A549 (cell line): Measurements from ENCODE around the gene EZH1. TPM values are rescaled to one million over a fixed set of nuclear protein-coding genes. Genes with fewer than 3 reads are reported as not detected.

Source experiments
- ATAC-seq, 2 experiments: fragments of 200-7000 bp in 1 of 2; fragments of >200 bp in 1 of 2; cut with Nextera tagmentation in 1 of 2; cut with Tn5 transposase in 1 of 2; 3 replicates each; pipeline versions ENCODE4 v1.8.0 to v1.9.1; 2018 to 2020; ENCODE audit warnings: mild to moderate bottlenecking in 1 of 2, moderate library complexity in 1 of 2
- CTCF ChIA-PET: fragments of 300-600 bp; sonication (Branson Sonifier 250); formaldehyde crosslinking; extraction: SDS; loops from one replicate; lab custom pipeline; 2021; ENCODE audit warnings: antibody characterized with exemption, inconsistent platforms; lab: Yijun Ruan, JAX
- POLR2A ChIA-PET: fragments of 350-600 bp; formaldehyde crosslinking; extraction: SDS; loops from one replicate; lab custom pipeline; 2021; ENCODE audit warnings: antibody characterized with exemption, inconsistent platforms; lab: Yijun Ruan, JAX
- DNase-seq, 2 experiments: peaks; one replicate each; pipeline versions ENCODE4 v3.0.0 to v3.0.0-alpha.2; 2011 to 2016; ENCODE audit warnings: low read depth in 1 of 2, low spot score in 1 of 2
- FAIRE-seq: peaks from 2 replicates; lab custom pipeline; 2011; peaks lifted over from hg19 to GRCh38; lab: Jason Lieb, UNC
- H3K27ac ChIP-seq, 2 experiments: fragments of >200 bp; sonication (Bioruptor Twin); formaldehyde crosslinking; 3 replicates each; pipeline ENCODE4 v1.5.1; 2016 to 2017
- H3K4me1 ChIP-seq: fragments of >200 bp; sonication (Bioruptor Twin); formaldehyde crosslinking; 3 replicates; pipeline ENCODE4 v1.6.1; 2016
- H3K4me2 ChIP-seq: fragments of >200 bp; sonication (Bioruptor Twin); formaldehyde crosslinking; 3 replicates; pipeline ENCODE4 v1.6.1; 2016
- H3K4me3 ChIP-seq: fragments of >200 bp; sonication (Bioruptor Twin); formaldehyde crosslinking; 3 replicates; pipeline ENCODE4 v1.5.1; 2016
- H3K9me3 ChIP-seq: fragments of >200 bp; sonication (Bioruptor Twin); formaldehyde crosslinking; 3 replicates; pipeline ENCODE4 v1.6.1; 2016
- BHLHE40 ChIP-seq: IDR thresholded peaks from 2 replicates; pipeline ENCODE4 v1.6.1; 2012; ENCODE audit warnings: low read depth, low read length, inconsistent platforms
- CBX2 ChIP-seq: fragments of 200-600 bp; sonication (generic); IDR thresholded peaks from 2 replicates; pipeline ENCODE4 v1.6.1; 2016; ENCODE audit warnings: low read depth, mild to moderate bottlenecking, borderline replicate concordance
- CBX8 ChIP-seq: fragments of 200-600 bp; sonication (generic); IDR thresholded peaks from 2 replicates; pipeline ENCODE4 v1.6.1; 2016
- CEBPB ChIP-seq, 2 experiments: fragments of >200 bp in 1 of 2; sonication (Bioruptor Twin) in 1 of 2; formaldehyde crosslinking in 1 of 2; IDR thresholded peaks; 2 replicates each; pipeline ENCODE4 v1.6.1; 2012 to 2016
- CHD2 ChIP-seq: fragments of 150-350 bp; IDR thresholded peaks from 2 replicates; pipeline ENCODE4 v1.6.1; 2014; ENCODE audit warnings: low read length; ENCODE audit not compliant: partially characterized antibody
- CHD4 ChIP-seq: fragments of 200-600 bp; sonication (generic); IDR thresholded peaks from 2 replicates; pipeline ENCODE4 v1.6.1; 2016; ENCODE audit warnings: antibody characterized with exemption, mild to moderate bottlenecking, borderline replicate concordance
- EHMT2 ChIP-seq: fragments of 200-600 bp; sonication (generic); IDR thresholded peaks from 2 replicates; pipeline ENCODE4 v1.6.1; 2016; ENCODE audit warnings: antibody characterized with exemption, low read depth, mild to moderate bottlenecking, moderate library complexity
- EP300 ChIP-seq, 2 experiments: fragments of >200 bp; sonication (Bioruptor Twin); formaldehyde crosslinking; IDR thresholded peaks; 2 replicates in 1 of 2; 3 replicates in 1 of 2; pipeline ENCODE4 v1.6.1; 2016 to 2017
- ESRRA ChIP-seq: fragments of 150-350 bp; IDR thresholded peaks from 2 replicates; pipeline ENCODE4 v1.6.1; 2014; ENCODE audit warnings: mild to moderate bottlenecking, low read length, borderline replicate concordance
- FOSB ChIP-seq: fragments of 250-450 bp; sonication (Bioruptor Pico); IDR thresholded peaks from 2 replicates; pipeline ENCODE4 v1.5.0; 2020; ENCODE audit warnings: mild to moderate bottlenecking, moderate library complexity
- FOXS1 ChIP-seq: fragments of 250-450 bp; sonication (Bioruptor Pico); IDR thresholded peaks from 2 replicates; pipeline ENCODE4 v1.5.0; 2020; ENCODE audit warnings: mild to moderate bottlenecking, moderate library complexity
- GATA3 ChIP-seq: IDR thresholded peaks from 2 replicates; pipeline ENCODE4 v1.6.1; 2012; ENCODE audit warnings: borderline replicate concordance
- HOXB5 ChIP-seq: fragments of 250-450 bp; sonication (Bioruptor Pico); IDR thresholded peaks from 2 replicates; pipeline ENCODE4 v1.5.0; 2020; ENCODE audit warnings: mild to moderate bottlenecking, moderate library complexity
- JUNB ChIP-seq: fragments of >200 bp; sonication (Bioruptor Twin); formaldehyde crosslinking; IDR thresholded peaks from 2 replicates; pipeline ENCODE4 v1.6.1; 2016
- KDM5A ChIP-seq: fragments of 200-600 bp; sonication (generic); IDR thresholded peaks from 2 replicates; pipeline ENCODE4 v1.6.1; 2016; ENCODE audit warnings: antibody characterized with exemption, mild to moderate bottlenecking
- NFE2L2 ChIP-seq: fragments of 150-350 bp; conservative IDR thresholded peaks from 2 replicates; pipeline ENCODE4 v1.6.1; 2014; ENCODE audit warnings: low read length
- NPAS2 ChIP-seq: fragments of 250-450 bp; sonication (Bioruptor Pico); IDR thresholded peaks from 2 replicates; pipeline ENCODE4 v1.8.0; 2022; ENCODE audit warnings: mild to moderate bottlenecking, moderate library complexity, borderline replicate concordance
- NR3C1 ChIP-seq: fragments of >200 bp; sonication (Bioruptor Twin); formaldehyde crosslinking; IDR thresholded peaks from 3 replicates; pipeline ENCODE4 v1.6.1; 2017
- PHF8 ChIP-seq: fragments of 200-600 bp; sonication (generic); IDR thresholded peaks from 2 replicates; pipeline ENCODE4 v1.6.1; 2016; ENCODE audit warnings: low read depth, mild to moderate bottlenecking, antibody characterized with exemption, moderate library complexity, borderline replicate concordance
- POLR2AphosphoS2 ChIP-seq: conservative IDR thresholded peaks from 2 replicates; pipeline ENCODE4 v1.6.1; 2012; ENCODE audit warnings: low read length, improper control_type of control experiment, inconsistent platforms
- RARB ChIP-seq: fragments of 250-450 bp; sonication (Bioruptor Pico); IDR thresholded peaks from 2 replicates; pipeline ENCODE4 v1.8.0; 2021; ENCODE audit warnings: mild to moderate bottlenecking, moderate library complexity
- RCOR1 ChIP-seq: fragments of 150-350 bp; IDR thresholded peaks from 2 replicates; pipeline ENCODE4 v1.6.1; 2014; ENCODE audit warnings: antibody characterized with exemption, low read length, low read depth
- RFX5 ChIP-seq: fragments of 450-650 bp; IDR thresholded peaks from 2 replicates; pipeline ENCODE4 v1.7.1; 2014; ENCODE audit warnings: antibody characterized with exemption, mild to moderate bottlenecking, moderate library complexity
- RNF2 ChIP-seq: fragments of 200-600 bp; sonication (generic); IDR thresholded peaks from 2 replicates; pipeline ENCODE4 v1.6.1; 2016; ENCODE audit warnings: low read depth, mild to moderate bottlenecking, antibody characterized with exemption, moderate library complexity, borderline replicate concordance
- SMC3 ChIP-seq: fragments of >200 bp; sonication (Bioruptor Twin); formaldehyde crosslinking; IDR thresholded peaks from 3 replicates; pipeline ENCODE4 v1.6.1; 2018; ENCODE audit warnings: inconsistent platforms
- SREBF2 ChIP-seq: fragments of 450-650 bp; IDR thresholded peaks from 2 replicates; pipeline ENCODE4 v1.6.1; 2014; ENCODE audit warnings: mild to moderate bottlenecking, moderate library complexity
- USF2 ChIP-seq: fragments of 450-650 bp; IDR thresholded peaks from 2 replicates; pipeline ENCODE4 v1.6.1; 2014; ENCODE audit warnings: antibody characterized with exemption
- ZC3H11A ChIP-seq: fragments of 450-650 bp; IDR thresholded peaks from 2 replicates; pipeline ENCODE4 v1.6.1; 2014; ENCODE audit warnings: antibody characterized with exemption, mild to moderate bottlenecking
- ZNF302 ChIP-seq: fragments of 250-450 bp; sonication (Bioruptor Pico); IDR thresholded peaks from 2 replicates; pipeline ENCODE4 v1.9.0; 2021; ENCODE audit warnings: inconsistent platforms, mild to moderate bottlenecking, moderate library complexity
- ZSCAN20 ChIP-seq: fragments of 250-450 bp; sonication (Bioruptor Pico); IDR thresholded peaks from 2 replicates; pipeline ENCODE4 v1.8.0; 2022; ENCODE audit warnings: mild to moderate bottlenecking, moderate library complexity
- WGBS: methylation state at CpG from one replicate; pipeline ENCODE4 v1.1.6; 2017; ENCODE audit errors: missing lambda C conversion rate; 5-methylcytosine and 5-hydroxymethylcytosine counted together
- polyA plus RNA-seq, 4 experiments: library from polyadenylated mRNA; depleted of rRNA in 3 of 4; stranded (reverse); fragments of >200 nt; fragmentation: RNase III in 1 of 4; extraction: RNeasy Plus Mini Kit Qiagen cat#74134 plus additional on column Dnase treatment in 1 of 4; gene quantifications; 2 replicates in 3 of 4; 3 replicates in 1 of 4; pipeline ENCODE4 v1.2.3, GENCODE V29; 2011 to 2017
- TF ChIP-seq, protein P1 (sequence below): fragments of 150-350 bp; IDR thresholded peaks from 2 replicates; pipeline ENCODE4 v1.6.1; 2014; ENCODE audit warnings: low read depth, mild to moderate bottlenecking, low read length
- TF ChIP-seq, protein P2 (sequence below): fragments of 250-450 bp; sonication (Bioruptor Pico); IDR thresholded peaks from 2 replicates; pipeline ENCODE4 v1.5.0; 2021; ENCODE audit warnings: mild to moderate bottlenecking, moderate library complexity, borderline replicate concordance
- TF ChIP-seq, protein P3 (sequence below): IDR thresholded peaks from 2 replicates; pipeline ENCODE4 v1.6.1; 2012

Gene EZH1
- polyA plus RNA-seq, 2 of the 4 experiments (the other 2 are of a cell fraction) = 20.1 to 41.1 TPM

DNA sequence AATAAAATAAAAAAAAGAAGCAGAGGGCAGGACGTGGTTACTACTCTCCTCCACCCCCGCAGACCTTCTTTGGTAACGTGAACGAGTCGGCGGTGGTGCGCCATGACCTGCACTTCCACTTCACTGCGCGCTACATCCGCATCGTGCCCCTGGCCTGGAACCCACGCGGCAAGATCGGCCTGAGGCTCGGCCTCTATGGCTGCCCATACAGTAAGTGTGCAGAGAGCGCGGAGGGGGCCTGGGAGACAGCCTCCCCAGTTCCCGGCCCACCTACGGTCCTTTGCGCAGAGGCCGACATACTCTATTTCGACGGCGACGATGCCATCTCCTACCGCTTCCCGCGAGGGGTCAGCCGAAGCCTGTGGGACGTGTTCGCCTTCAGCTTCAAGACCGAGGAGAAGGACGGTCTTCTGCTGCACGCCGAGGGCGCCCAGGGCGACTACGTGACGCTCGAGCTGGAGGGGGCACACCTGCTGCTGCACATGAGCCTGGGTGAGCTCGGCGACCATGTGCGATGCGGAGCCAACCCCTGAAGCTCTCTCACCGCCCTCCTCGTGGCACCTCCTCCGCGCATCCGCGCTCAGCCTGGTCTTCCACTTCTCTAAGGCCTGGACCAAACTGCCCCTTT, 59.8 kb downstream of the EZH1 start:
- 93% methylated on average over 50 of the region's 50 CpGs for WGBS
- TF ChIP-seq FOXS1 (CRISPR knock-in tag) = no peak
- no peak for TF ChIP-seq NPAS2 (CRISPR knock-in tag)
- no peak for TF ChIP-seq RFX5
- no peak for TF ChIP-seq CEBPB (IDR thresholded peaks at IDR 0.05)
- TF ChIP-seq NFE2L2 = no peak
- no peak for TF ChIP-seq JUNB
- no peak for TF ChIP-seq ZSCAN20
- no peak for TF ChIP-seq KDM5A
- no peak for TF ChIP-seq CHD4
- TF ChIP-seq EP300 (IDR thresholded peaks at IDR 0.05) = no peak
- TF ChIP-seq PHF8 = no peak
- no peak for TF ChIP-seq USF2
- TF ChIP-seq RARB = no peak
- no peak for TF ChIP-seq EHMT2
- TF ChIP-seq ZNF302 (CRISPR knock-in tag) = no peak
- no peak for TF ChIP-seq CHD2
- TF ChIP-seq, protein P1, sequence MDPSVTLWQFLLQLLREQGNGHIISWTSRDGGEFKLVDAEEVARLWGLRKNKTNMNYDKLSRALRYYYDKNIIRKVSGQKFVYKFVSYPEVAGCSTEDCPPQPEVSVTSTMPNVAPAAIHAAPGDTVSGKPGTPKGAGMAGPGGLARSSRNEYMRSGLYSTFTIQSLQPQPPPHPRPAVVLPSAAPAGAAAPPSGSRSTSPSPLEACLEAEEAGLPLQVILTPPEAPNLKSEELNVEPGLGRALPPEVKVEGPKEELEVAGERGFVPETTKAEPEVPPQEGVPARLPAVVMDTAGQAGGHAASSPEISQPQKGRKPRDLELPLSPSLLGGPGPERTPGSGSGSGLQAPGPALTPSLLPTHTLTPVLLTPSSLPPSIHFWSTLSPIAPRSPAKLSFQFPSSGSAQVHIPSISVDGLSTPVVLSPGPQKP = no peak
- no peak for TF ChIP-seq SMC3
- TF ChIP-seq RCOR1 = no peak
- Histone ChIP-seq H3K4me3 (no peak overlapping the region), H3K4me2 (no peak overlapping the region), H3K4me1 (peaks cover 13% of the 10 kb centered on the region), H3K9me3 (no peaks in the 10 kb centered on the region), H3K27ac (no peak overlapping the region)
- DNase-seq (no peak), FAIRE-seq (no peak), ATAC-seq (no peak)
- CTCF ChIA-PET = interaction anchor here (1.2 to 4.4 kb wide), 4 partner anchors 10 to 106 kb away, joined by 3 to 44 read pairs (median 8); partner anchors contain the start of gene PSMC3IP
- POLR2A ChIA-PET = no interaction called here

GRCh38 chr17:42683407-42684034, 61.3 kb downstream of the EZH1 start:
- ChIA-PET POLR2A (interaction anchor here (0.8 to 1.0 kb wide), 2 partner anchors 105 to 135 kb away, joined by 3 read pairs; no protein-coding TSS in a partner anchor), CTCF (interaction anchor here (0.6 to 4.4 kb wide), 19 partner anchors 9 to 415 kb away, joined by 3 to 44 read pairs (median 4); partner anchors contain the start of genes PSMC3IP, RETREG3 and TUBG1)
- Histone ChIP-seq H3K9me3 (no peaks in the 10 kb centered on the region), H3K4me3 (no peak overlapping the region), H3K4me2 (peak overlapping the region; percentile 50), H3K27ac (peak overlapping the region in 1 of 2 experiments; percentile 80; a peak in 3 of 6 replicates), H3K4me1 (peaks cover 27% of the 10 kb centered on the region)
- WGBS = 93% methylated on average over 24 of the region's 25 CpGs
- TF ChIP-seq JUNB = no peak
- TF ChIP-seq FOSB (CRISPR knock-in tag) = no peak
- TF ChIP-seq, protein P2, sequence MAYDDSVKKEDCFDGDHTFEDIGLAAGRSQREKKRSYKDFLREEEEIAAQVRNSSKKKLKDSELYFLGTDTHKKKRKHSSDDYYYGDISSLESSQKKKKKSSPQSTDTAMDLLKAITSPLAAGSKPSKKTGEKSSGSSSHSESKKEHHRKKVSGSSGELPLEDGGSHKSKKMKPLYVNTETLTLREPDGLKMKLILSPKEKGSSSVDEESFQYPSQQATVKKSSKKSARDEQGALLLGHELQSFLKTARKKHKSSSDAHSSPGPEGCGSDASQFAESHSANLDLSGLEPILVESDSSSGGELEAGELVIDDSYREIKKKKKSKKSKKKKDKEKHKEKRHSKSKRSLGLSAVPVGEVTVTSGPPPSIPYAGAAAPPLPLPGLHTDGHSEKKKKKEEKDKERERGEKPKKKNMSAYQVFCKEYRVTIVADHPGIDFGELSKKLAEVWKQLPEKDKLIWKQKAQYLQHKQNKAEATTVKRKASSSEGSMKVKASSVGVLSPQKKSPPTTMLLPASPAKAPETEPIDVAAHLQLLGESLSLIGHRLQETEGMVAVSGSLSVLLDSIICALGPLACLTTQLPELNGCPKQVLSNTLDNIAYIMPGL = no peak
- no peak for TF ChIP-seq NR3C1
- no peak for TF ChIP-seq FOXS1 (CRISPR knock-in tag)
- no peak for TF ChIP-seq RCOR1
- TF ChIP-seq ESRRA = no peak
- TF ChIP-seq RNF2 = no peak
- no peak for TF ChIP-seq SREBF2
- no peak for TF ChIP-seq KDM5A
- no peak for TF ChIP-seq CBX2
- no peak for TF ChIP-seq HOXB5
- TF ChIP-seq CBX8 = no peak
- TF ChIP-seq, protein P3, sequence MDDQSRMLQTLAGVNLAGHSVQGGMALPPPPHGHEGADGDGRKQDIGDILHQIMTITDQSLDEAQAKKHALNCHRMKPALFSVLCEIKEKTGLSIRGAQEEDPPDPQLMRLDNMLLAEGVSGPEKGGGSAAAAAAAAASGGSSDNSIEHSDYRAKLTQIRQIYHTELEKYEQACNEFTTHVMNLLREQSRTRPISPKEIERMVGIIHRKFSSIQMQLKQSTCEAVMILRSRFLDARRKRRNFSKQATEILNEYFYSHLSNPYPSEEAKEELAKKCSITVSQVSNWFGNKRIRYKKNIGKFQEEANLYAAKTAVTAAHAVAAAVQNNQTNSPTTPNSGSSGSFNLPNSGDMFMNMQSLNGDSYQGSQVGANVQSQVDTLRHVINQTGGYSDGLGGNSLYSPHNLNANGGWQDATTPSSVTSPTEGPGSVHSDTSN = no peak
- no peak for TF ChIP-seq GATA3
- TF ChIP-seq ZC3H11A = no peak
- TF ChIP-seq POLR2AphosphoS2 = no peak
- no peak for TF ChIP-seq PHF8
- no peak for TF ChIP-seq NPAS2 (CRISPR knock-in tag)
- TF ChIP-seq BHLHE40 = no peak
- no peak for DNase-seq
- ATAC-seq = no peak
- no peak for FAIRE-seq
